GM18505 (cell line): Measurements from ENCODE around the gene EDC3.

Experiments used
- ATAC-seq: cut with Tn5 transposase; IDR thresholded peaks from one replicate; pipeline ENCODE4 v1.9.1; 2021; ENCODE audit not compliant: unreplicated experiment
- POLR2A ChIP-seq: IDR thresholded peaks from 4 replicates; pipeline ENCODE4 v1.6.1; 2011; ENCODE audit warnings: borderline replicate concordance; ENCODE audit not compliant: insufficient read depth, insufficient read length; ENCODE audit errors: extremely low read depth

EDC3 gene

DNA sequence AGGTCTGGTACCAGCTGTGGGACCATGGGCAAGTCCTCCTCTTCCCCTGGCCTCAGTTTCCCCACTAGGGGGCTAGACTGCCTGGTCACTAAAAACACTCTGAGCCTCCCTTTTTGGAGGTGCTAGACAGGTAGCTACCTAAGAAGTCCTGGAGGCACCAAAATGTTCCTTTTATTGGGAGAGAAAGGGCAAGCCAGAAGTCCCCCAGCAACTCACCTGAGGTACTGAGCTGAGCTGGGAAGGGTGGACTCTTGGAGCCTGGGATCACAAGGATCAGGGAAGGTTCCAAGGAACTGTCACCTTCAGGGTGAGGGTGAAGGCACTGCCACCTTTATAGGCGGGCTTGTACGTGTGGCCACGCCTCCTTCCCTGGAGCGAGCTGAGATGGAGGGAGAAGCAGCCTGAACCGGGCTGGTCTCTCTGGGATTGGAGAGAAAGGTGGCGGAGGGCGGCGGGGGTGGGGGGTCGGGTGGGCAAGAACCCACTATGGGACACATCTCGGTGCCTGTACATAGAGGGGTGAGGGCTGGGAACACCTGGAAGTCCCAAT is 29.5 kb upstream of the EDC3 start, which contains the start of gene CYP1A1:
TSS of gene CYP1A1 (minus strand) at position 304 of the 550 bp plus-strand sequence. CDS start 2,431 bp downstream, outside the sequence.
- TF ChIP-seq POLR2A = no peak
- no peak for ATAC-seq

GRCh38 chr15:74724570-74725224 is 28.9 kb upstream of the EDC3 start:
- TF ChIP-seq POLR2A = no peak
- no peak for ATAC-seq

DNA sequence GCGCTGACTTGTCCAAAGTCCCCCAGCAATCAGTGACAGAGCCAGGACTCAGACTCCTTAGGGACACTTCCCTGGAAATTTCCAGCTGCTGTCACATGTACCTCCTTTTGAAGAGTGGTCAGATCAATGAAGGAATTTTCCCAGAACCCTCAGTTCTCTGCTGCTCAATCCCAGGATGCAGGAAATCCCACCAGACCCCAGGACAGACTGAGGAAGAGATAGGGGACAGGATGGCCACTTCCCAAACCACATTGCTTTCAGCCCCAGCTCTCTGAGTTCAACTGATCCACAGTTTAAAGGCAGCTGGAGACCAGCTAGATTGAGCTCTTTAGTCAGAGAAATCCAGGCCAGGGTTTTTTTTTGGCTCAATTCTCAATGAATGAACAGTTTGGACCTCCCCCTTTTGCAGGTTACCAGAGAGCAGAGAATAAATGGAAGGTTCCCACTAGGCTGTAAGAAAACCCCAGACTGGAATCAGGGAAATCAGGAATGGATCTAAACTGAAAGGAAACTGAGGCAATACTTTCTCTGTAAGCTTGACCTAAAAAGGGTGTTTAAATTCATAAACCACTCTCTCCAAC is 28.0 kb upstream of the EDC3 start:
- no peak for TF ChIP-seq POLR2A
- ATAC-seq = no peak

- ATAC-seq = no peak
- no peak for TF ChIP-seq POLR2A
These were observed 27.4 kb upstream of the EDC3 start for GRCh38 chr15:74723187-74723586.

- no peak for ATAC-seq
- TF ChIP-seq POLR2A = no peak
These were observed 26.8 kb upstream of the EDC3 start for GRCh38 chr15:74722591-74722990.

DNA sequence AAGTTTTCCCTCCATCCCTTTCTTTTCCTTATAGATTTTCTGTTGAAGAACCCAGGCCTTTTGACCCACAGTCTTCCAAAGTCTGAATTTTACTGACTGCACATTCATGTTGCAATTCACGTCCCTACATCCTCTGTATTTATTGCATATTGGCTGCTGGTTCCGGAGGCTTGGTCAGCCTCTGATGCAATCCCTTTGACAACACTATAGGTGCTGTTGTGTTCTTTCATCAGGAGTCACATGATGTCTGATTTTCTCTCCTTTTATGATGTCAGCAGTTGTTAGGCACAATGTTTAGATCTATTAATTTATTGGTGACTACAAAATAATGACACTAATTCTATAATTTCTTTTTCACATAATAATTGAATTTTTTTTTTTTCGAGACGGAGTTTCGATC is 20.8 kb upstream of the EDC3 start:
- no peak for TF ChIP-seq POLR2A
- ATAC-seq = no peak

DNA sequence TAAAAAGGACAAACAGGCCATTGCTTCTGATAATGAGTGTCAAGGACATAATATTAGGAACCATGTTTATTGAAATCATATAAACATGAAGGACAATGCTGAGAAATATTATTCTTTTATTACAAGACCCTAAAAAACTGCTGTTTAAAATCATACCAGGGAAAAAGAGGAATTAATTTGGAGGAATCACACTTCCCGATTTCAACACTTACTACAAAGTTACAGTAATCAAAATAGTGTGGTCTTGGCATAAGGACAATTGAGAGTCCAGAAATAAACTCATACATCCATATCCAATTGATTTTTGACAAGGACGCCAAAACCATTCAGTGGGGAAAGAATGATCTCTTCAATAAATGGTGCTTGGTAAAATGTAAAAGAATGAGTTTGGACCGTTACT is 16.5 kb upstream of the EDC3 start:
- TF ChIP-seq POLR2A = no peak
- ATAC-seq = no peak

DNA sequence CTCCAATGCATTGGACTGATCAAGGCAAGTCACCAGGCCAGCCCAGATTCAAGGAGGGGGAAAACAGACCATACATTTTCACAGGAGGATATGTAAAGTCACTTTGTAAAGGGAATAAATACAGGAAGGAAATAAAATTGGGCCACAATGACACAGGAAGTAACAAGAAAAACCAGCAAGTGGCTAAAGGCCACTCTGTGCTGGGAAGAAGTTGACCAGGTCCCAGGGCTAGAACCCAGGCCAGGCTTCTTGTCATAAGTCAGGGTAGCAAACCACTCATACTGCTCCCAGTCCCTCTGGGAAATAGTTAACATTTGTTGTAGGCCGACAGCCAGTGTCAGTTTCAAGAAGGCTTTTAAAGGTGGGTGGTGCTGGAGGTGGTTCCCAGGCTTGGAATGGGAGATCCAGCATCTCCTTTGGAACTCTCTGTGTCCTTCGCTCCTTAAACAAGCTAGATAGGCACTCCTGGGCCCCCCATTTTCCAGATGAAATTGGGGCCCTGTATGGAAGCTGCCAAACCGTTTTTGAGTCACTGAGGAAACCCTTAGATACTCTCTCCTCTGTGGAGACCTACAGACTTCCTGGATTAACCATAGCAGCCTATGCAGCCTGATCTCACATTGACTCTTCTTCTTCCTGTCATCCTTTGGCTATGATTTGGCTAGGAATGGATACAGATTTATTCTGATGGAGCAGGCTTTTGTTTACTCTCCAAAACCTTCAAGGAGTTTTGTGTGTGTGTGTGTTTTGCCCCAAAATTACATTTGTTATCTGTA is 14.7 kb upstream of the EDC3 start:
- ATAC-seq = no peak
- no peak for TF ChIP-seq POLR2A

GRCh38 chr15:74709892-74710291 is 14.1 kb upstream of the EDC3 start:
- no peak for ATAC-seq
- TF ChIP-seq POLR2A = no peak

DNA sequence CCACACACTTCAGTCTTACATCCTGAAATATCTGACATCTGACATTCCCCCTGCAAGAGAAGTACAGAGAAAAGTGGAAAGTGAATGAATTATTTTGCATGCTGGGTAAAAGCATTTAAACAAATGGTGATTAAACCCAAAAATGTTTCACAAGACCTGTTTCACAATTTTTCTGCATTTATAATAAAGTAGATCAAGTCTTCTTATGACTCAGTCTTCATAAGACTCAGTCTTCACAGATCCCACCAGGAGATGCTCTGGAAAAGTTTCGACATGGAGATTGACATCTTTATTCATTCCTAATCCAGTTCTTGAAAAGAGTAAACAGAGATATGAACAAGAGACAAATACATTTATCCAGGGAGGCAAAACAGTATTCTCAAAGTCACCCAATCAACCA is 13.2 kb upstream of the EDC3 start:
- no peak for ATAC-seq
- no peak for TF ChIP-seq POLR2A

DNA sequence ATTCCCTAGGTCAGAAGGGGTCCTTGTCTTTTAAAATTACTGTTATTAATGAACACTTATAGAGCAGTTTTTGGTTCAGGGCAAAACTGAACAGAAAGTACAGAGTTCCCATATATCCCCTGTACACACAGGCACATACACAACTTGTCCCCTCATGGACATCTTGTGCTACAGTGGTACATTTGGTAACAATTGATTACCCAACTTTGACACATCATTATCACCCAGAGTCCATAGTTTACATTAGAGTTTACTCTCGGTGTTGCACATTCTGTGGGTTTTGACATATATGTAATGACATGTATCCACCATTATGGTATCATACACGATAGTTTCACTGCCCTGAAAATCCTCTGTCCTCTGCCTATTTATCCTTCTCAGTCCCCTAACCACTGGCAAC is 984 bp upstream of the EDC3 start:
- ATAC-seq = no peak
- no peak for TF ChIP-seq POLR2A

DNA sequence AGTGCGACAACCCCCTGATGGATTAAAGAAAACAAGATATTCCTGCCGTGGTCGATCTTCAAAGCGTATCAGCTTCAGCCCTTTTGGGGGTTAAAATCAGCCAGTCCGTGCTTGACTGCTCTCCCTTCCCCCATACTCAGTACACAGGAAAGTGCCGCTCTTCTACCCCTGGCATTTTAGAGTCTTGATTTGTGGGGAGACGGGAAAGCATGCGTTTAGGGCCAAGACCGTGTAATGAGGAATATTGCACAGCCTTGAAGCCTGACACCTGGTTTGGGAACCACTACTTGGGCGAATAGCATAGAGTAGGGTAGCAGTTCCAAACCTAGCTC is 540 bp upstream of the EDC3 start:
- no peak for ATAC-seq

GRCh38 chr15:74692327-74692726 is 3.5 kb downstream of the EDC3 start:
- no peak for TF ChIP-seq POLR2A
- ATAC-seq = no peak

More for the DNA sequence above, 540 bp upstream of the EDC3 start:
- TF ChIP-seq POLR2A = no peak

- TF ChIP-seq POLR2A = no peak
- ATAC-seq = no peak
These were observed 12.1 kb downstream of the EDC3 start for GRCh38 chr15:74683758-74684157.
